Kidney (tissue), 14 donors: ENCODE data around the gene UCK1. TPM values are rescaled to one million over a fixed set of nuclear protein-coding genes. Genes with fewer than 3 reads are reported as not detected.
A peak's percentile ranks its signal among the peaks of the same experiment; 100 is the strongest.

Experiments
- DNase-seq, 5 donors: peaks; one replicate each; pipeline ENCODE4 v3.0.0-alpha.2; 2013 to 2020
- FAIRE-seq: peaks from 2 replicates; lab custom pipeline; 2012; peaks lifted over from hg19 to GRCh38; lab: Jason Lieb, UNC
- H3K27ac ChIP-seq, 2 donors: one replicate each; pipeline ENCODE4 v1.7.0; 2013; ENCODE audit warnings: low read depth in 2 of 2, low read length in 2 of 2, inconsistent platforms in 1 of 2
- H3K27me3 ChIP-seq: one replicate; pipeline ENCODE4 v1.7.1; 2013; ENCODE audit warnings: low read length, inconsistent platforms; ENCODE audit not compliant: control insufficient read depth, insufficient read depth
- H3K36me3 ChIP-seq, 3 donors: one replicate each; pipeline versions ENCODE4 v1.7.0 to v1.7.1; 2013; ENCODE audit warnings: low read length in 3 of 3, control low read depth in 1 of 3, inconsistent platforms in 1 of 3; ENCODE audit not compliant: insufficient read depth in 3 of 3, control insufficient read depth in 2 of 3
- H3K4me1 ChIP-seq, 3 donors: one replicate each; pipeline versions ENCODE4 v1.7.0 to v1.7.1; 2013; ENCODE audit warnings: low read length in 3 of 3, inconsistent platforms in 1 of 3, low read depth in 1 of 3; ENCODE audit not compliant: control insufficient read depth in 2 of 3, insufficient read depth in 2 of 3
- H3K4me3 ChIP-seq, 3 donors: one replicate each; pipeline versions ENCODE4 v1.7.0 to v1.8.1; 2013; ENCODE audit warnings: low read length in 3 of 3, control low read depth in 1 of 3, inconsistent platforms in 1 of 3
- H3K9ac ChIP-seq, 3 donors: one replicate each; pipeline versions ENCODE4 v1.7.0 to v1.7.1; 2013; ENCODE audit warnings: low read length in 3 of 3, control low read depth in 1 of 3, inconsistent platforms in 1 of 3
- H3K9me3 ChIP-seq, 3 donors: one replicate each; pipeline versions ENCODE4 v1.7.0 to v1.7.1; 2013; ENCODE audit warnings: low read length in 3 of 3, control low read depth in 1 of 3, inconsistent platforms in 1 of 3; ENCODE audit not compliant: control insufficient read depth in 2 of 3, insufficient read depth in 1 of 3
- CTCF ChIP-seq: IDR thresholded peaks from 3 replicates; pipeline ENCODE4 v1.5.1; 2012; ENCODE audit warnings: mild to moderate bottlenecking, moderate library complexity, borderline replicate concordance; ENCODE audit not compliant: insufficient read depth; ENCODE audit errors: extremely low read depth
- intact Hi-C: fragments of 100-400 bp; cut with DNase I; formaldehyde crosslinking; loops from one replicate; pipeline ENCODE4 v1.11.1; 2022
- polyA plus RNA-seq: library from polyadenylated mRNA; stranded (reverse); fragments of 350-450 nt; fragmentation: Illumina TruSeq; extraction: RNeasy Lipid Tissue Mini Kit (QIAGEN cat#74804); gene quantifications from one replicate; pipeline ENCODE4 v1.2.3, GENCODE V29; 2014; ENCODE audit warnings: low read depth, low replicate concordance; ENCODE audit not compliant: insufficient read depth
- total RNA-seq: library from RNA; stranded (reverse); fragmentation: NEBNext Ultra II Directional; extraction: Animal tissue kit (Norgen Biotek cat#: 25700); gene quantifications from one replicate; pipeline ENCODE4 v1.2.1, GENCODE V29; 2021
- donor health status: control.
- donor health status: control.
- donor health status: control.
- donor health status: control.
- donor health status: control.
- donor health status: DM: yes; HTN: yes; CAD: no.
- donor health status: Normal renal cell carcinoma (clear cell type).

The UCK1 gene
- total and polyA plus RNA-seq, 2 donors from 2014 or later = 31.3 to 34.6 TPM

- DNase-seq = peak in 1 of 5 donors; percentile 51
- intact Hi-C loops = no loop called here
- Histone ChIP-seq H3K4me3 (no peak overlapping the region), H3K4me1 (peaks cover 0 to 8% (median 0%) of the 10 kb centered on the region in 3 donors), H3K27me3 (no peaks in the 10 kb centered on the region), H3K36me3 (peaks cover 15 to 68% (median 45%) of the 10 kb centered on the region in 3 donors), H3K27ac (no peak overlapping the region), H3K9ac (no peak overlapping the region), H3K9me3 (no peaks in the 10 kb centered on the region)
- no peak for FAIRE-seq
- no peak for TF ChIP-seq CTCF
Observed at GRCh38 chr9:131476777-131477345, 54.2 kb downstream of the UCK1 start.

DNA sequence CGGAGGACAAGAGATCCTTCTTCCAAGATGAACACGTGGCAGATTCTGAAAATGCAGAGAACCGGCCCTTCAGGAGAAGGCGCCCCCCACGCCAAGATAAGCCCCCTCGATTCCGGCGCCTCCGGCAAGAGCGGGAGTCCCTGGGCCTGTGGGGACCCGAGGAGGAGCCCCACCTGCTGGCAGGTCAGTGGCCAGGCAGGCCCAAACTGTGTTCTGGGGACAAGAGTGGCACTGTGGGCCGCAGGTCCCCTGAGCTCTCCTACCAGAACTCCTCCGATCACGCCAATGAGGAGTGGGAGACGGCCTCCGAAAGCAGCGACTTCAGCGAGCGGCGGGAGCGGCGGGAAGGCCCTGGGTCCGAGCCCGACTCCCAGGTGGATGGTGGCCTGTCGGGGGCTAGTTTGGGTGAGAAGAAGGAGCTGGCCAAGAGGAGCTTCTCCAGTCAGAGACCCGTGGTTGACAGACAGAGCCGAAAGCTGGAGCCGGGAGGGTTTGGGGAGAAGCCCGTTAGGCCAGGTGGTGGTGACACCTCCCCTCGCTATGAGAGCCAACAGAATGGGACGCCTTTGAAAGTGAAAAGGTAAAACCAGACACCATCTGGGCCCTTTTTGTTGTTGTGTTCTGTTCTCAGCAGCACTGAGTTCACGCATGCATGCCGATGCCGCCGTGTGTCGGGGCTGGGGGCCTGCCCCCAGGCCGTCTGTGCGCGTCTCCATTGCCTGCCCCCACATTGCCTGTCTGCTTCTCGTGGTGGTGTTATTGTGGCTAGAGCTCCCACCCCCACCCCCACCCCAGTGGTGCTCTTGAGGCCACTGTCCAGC is 54.9 kb downstream of the UCK1 start:
- Histone ChIP-seq H3K27me3 (no peaks in the 10 kb centered on the region), H3K4me1 (peaks cover 0 to 8% (median 0%) of the 10 kb centered on the region in 3 donors), H3K27ac (peak overlapping the region in 1 of 2 donors; percentile 28), H3K9ac (no peak overlapping the region), H3K4me3 (no peak overlapping the region), H3K36me3 (peaks cover 18 to 68% (median 48%) of the 10 kb centered on the region in 3 donors), H3K9me3 (no peaks in the 10 kb centered on the region)
- intact Hi-C loops = no loop called here
- TF ChIP-seq CTCF = no peak
- DNase-seq (peak in 1 of 5 donors; percentile 64), FAIRE-seq (no peak)

- Histone ChIP-seq H3K9me3 (no peaks in the 10 kb centered on the region), H3K4me3 (no peak overlapping the region), H3K36me3 (peaks cover 21 to 74% (median 57%) of the 10 kb centered on the region in 3 donors), H3K9ac (no peak overlapping the region), H3K4me1 (peaks cover 0 to 8% (median 0%) of the 10 kb centered on the region in 3 donors), H3K27me3 (no peaks in the 10 kb centered on the region), H3K27ac (no peak overlapping the region)
- TF ChIP-seq CTCF = no peak
- FAIRE-seq (no peak), DNase-seq (peak in 1 of 5 donors; percentile 72)
- intact Hi-C loops = no loop called here
Observed at GRCh38 chr9:131475111-131475955, 55.7 kb downstream of the UCK1 start.
